ENCODE measurements around the gene ATP1B1.

The ATP1B1 gene

DNA sequence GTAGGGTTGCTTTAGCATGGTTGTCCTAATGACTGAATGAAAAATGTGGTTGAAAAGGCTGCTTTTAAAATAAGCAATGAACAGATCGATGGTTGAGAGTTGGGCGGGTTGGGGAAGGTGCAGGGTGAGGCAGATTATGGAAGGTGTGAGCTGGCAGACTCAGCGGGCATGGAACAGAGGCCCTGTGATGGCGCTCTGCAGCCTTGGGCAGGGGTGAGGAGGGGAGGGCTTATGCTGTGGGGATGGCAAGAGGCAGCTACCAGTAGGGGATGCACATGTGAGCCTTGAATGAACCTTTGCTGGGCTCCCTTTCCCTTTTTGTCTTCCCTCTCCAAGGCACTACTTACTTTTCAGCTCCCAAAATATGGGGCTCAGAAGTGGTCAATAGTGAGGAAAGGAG lies 30.9 kb downstream of the ATP1B1 start:
- no peak overlapping the region for H3K4me3 ChIP-seq
- DNase-seq (ENCODE audit: low spot score): no peak
- TF ChIP-seq, protein P1, sequence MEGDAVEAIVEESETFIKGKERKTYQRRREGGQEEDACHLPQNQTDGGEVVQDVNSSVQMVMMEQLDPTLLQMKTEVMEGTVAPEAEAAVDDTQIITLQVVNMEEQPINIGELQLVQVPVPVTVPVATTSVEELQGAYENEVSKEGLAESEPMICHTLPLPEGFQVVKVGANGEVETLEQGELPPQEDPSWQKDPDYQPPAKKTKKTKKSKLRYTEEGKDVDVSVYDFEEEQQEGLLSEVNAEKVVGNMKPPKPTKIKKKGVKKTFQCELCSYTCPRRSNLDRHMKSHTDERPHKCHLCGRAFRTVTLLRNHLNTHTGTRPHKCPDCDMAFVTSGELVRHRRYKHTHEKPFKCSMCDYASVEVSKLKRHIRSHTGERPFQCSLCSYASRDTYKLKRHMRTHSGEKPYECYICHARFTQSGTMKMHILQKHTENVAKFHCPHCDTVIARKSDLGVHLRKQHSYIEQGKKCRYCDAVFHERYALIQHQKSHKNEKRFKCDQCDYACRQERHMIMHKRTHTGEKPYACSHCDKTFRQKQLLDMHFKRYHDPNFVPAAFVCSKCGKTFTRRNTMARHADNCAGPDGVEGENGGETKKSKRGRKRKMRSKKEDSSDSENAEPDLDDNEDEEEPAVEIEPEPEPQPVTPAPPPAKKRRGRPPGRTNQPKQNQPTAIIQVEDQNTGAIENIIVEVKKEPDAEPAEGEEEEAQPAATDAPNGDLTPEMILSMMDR (IDR thresholded peaks at IDR 0.05): no peak
- H3K27ac ChIP-seq: no peak overlapping the region

DNA sequence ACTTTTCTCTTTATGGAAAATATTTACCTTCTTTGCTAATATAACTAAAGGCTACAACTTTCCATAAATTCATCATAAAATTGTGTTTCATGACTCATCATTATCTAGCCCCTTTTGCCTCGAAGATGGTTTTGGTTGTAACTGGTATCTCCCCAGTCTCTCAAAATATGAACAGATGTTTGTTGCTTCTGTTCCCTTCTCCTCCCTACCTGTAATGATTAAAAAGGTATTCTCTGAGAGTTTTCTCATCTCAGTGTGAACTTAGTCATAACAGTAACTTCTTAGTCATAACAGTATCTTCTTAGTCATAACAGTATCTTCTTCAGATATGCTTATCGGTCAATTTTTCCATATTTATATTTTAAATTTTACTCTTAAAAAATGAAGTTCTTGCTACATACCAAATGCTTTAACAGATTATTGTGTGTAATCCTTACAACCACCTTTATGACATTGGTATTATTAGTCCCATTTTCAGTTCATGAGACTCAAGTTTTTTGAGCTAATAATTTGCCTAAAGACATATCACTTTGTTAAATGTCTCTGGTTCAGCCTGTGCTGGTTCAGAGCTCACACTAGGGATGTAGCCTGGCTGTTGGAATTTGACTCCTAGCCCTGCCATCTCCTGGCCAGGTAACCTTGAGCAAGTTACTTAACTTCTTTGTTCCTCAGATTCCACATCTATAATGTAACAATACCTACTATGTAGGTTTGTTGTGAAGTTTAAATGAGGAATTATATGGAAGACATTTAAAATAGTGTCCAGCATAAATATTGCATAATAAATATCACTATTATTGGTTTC lies 32.6 kb downstream of the ATP1B1 start:
- H3K27ac ChIP-seq: no peak overlapping the region
- DNase-seq (ENCODE audit: low spot score): no peak
- TF ChIP-seq, protein P1 (IDR thresholded peaks at IDR 0.05): no peak
- H3K4me3 ChIP-seq: no peak overlapping the region

DNA sequence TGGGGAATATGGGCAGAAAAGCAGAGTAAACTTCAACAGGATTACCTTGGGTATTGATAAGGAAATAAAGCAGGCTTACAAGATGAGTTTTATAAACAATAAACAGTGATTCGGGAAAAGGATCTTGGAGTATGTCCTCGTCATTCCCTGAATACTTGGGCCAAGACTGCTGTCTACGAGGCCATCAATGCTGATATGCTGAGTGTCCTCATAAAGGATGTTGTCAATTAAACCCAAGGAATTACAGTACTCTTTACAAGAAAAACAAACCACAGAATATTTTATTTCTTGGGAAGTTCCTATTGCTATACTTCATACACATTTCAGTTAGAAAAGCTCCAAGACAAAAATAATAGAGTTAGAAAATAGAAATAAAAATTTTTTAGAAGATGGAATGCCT lies 34.9 kb downstream of the ATP1B1 start:
- TF ChIP-seq, protein P1 (IDR thresholded peaks at IDR 0.05): no peak

DNA sequence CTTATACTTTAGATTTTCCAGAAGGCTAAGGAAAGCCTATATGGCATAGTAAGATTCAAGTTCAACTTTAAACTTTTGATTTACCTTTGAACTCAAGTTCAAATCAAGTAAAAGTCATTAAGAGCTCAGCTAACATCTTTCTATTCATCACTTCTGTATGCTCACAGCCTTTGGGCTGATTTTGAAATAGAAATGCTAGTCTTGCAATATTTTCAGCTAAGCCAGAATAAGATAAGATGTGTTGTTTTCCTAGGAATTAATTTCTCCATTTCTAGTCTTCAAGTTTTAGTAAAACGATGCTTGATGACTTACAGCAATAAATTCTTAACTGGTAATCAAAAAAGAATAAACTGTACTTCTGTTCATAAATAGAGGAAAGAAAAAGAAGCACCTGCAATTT lies 35.6 kb downstream of the ATP1B1 start:
- H3K4me3 ChIP-seq: no peak overlapping the region
- TF ChIP-seq, protein P1 (IDR thresholded peaks at IDR 0.05): no peak
- DNase-seq (ENCODE audit: low spot score): no peak
- no peak overlapping the region for H3K27ac ChIP-seq

More for the DNA sequence above, 34.9 kb downstream of the ATP1B1 start:
- Histone ChIP-seq H3K27ac (no peak overlapping the region), H3K4me3 (no peak overlapping the region)
- no peak for DNase-seq (ENCODE audit: low spot score)

DNA sequence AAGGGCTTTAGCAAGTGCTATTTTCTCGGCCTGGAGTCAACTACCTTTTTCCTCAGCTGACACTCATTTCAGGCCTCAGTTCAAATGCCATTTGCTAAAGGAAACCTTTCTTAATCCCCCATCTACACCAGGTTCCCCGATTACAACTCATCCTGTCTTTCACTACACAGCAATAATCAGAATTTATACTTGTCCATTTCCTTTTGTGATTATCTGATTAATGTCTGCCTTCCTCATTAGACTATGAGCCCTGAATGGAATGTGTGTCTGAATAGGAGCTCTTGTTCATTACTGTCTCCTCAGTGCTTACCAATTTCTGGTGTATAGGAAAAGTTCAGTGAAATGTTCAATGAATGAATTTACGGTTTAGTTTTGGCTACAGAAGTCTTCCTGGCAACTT lies 36.9 kb downstream of the ATP1B1 start:
- no peak for DNase-seq (ENCODE audit: low spot score)
- TF ChIP-seq, protein P1 (IDR thresholded peaks at IDR 0.05): no peak
- Histone ChIP-seq H3K4me3 (no peak overlapping the region), H3K27ac (no peak overlapping the region)

DNA sequence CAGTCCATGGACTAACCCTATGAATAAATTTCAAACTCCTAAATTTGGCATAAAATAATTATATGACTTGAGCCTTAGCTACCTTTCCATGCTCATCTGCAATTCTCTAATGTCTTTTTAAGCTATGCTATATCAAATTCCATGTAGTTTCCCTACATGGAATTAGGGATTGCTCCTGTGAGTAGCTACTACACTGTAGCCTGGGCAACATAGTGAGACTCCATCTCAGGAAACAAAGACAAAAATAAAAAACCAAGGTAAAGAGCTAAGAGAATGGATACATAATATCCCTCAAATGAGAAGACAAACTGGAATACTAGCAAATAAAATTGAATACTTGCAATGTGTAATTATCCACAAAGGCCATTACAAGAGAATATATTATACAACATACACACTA lies 37.5 kb downstream of the ATP1B1 start:
- no peak for DNase-seq (ENCODE audit: low spot score)
- Histone ChIP-seq H3K27ac (no peak overlapping the region), H3K4me3 (no peak overlapping the region)
- TF ChIP-seq, protein P1 (IDR thresholded peaks at IDR 0.05): no peak

DNA sequence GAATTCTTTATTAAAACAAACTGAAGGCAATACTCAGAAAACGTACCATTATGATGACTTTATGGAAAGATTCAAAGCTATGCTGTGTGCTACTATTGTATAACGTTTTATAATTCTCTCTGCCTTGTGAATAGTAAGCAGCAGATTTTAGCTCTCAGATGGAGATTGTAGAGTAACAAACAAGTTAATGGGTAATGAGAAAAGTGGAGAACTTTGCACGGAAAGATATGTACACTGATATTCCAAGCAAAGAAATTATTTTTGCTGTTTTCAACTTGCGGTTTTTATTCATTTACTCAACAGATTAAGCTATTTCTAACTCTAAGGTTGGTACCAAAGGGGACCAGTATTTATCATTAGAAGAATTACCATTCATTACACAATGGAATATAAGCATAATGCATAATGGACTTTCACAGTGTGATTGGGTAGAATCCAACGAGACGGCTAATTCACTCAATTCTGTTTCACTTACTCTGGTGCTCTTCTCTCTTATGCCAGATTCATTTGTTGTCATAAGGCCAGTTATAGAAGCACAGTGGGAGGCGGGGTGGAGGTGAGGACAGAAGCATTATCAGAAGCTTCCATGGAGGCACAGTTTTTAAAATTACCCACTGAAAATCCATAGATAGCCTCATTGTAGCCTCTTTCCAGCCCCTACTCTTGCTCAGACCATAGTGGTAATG lies 38.6 kb downstream of the ATP1B1 start:
- Histone ChIP-seq H3K27ac (no peak overlapping the region), H3K4me3 (no peak overlapping the region)
- TF ChIP-seq, protein P1 (IDR thresholded peaks at IDR 0.05): no peak
- no peak for DNase-seq (ENCODE audit: low spot score)
